Ramos (cell line): ENCODE results near the gene TALDO1.

Experiments used
- in situ Hi-C: fragments of 300-500 bp; cut with MboI; formaldehyde crosslinking; loops from one replicate; pipeline ENCODE4 v1.14.3; 2022; ENCODE audit warnings: low sequenced_read_pairs; ENCODE audit not compliant: unreplicated experiment

The TALDO1 gene

GRCh38 chr11:778976-779954 is 32.0 kb downstream of the TALDO1 start:
- in situ Hi-C loops: no loop called here

- in situ Hi-C loops: no loop called here
Measured at GRCh38 chr11:779955-780532, 32.8 kb downstream of the TALDO1 start.

DNA sequence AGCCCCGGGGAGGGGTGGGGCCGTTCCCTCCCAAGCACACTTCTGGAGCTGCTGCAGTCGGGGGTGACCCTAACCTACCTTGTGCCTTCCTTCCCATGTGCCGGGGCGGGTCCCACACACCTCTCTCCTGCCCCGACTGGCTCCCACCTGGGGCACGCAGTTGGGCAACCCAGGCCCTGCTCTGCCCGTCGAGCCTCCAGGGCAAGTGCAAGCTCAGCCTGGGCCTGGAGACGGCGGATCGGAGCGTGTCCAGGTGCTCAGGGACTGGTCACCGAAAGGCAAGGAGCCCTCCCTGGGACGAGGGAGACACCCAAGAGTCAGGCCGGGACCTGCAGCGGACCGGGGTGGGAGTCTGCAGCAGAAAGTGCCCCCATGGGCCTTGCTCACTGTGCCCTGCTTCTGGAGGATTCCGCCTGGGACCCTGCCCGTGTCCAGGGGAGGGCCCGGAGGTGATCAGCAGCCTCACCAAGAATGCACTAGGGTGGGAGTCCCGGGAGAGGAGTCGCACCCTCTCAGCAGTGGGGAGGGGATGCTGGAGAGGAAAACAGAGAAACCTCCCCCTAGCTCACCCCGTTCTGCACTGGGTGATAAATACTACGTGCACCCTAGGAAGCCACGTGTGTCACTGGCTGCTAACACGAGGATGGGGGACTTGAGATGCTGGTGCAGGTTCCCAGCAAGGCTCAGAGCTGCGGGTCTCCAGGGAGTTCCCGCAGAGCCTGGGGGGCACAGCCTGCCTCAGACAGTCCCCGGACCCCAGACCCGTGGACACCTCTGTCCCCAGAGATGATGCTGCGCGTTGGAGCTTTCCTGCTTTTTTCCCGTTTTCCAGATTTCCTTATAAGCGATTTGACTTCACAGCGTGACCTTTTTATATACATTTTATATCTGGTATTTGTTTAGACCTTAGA is 35.3 kb downstream of the TALDO1 start:
- in situ Hi-C loops: no loop called here

- in situ Hi-C loops: no loop called here
Measured at GRCh38 chr11:783581-784015, 36.3 kb downstream of the TALDO1 start.

GRCh38 chr11:786235-787083 is 39.2 kb downstream of the TALDO1 start:
- in situ Hi-C loops: no loop called here

- in situ Hi-C loops: no loop called here
Measured at GRCh38 chr11:787084-787675, 39.9 kb downstream of the TALDO1 start.

DNA sequence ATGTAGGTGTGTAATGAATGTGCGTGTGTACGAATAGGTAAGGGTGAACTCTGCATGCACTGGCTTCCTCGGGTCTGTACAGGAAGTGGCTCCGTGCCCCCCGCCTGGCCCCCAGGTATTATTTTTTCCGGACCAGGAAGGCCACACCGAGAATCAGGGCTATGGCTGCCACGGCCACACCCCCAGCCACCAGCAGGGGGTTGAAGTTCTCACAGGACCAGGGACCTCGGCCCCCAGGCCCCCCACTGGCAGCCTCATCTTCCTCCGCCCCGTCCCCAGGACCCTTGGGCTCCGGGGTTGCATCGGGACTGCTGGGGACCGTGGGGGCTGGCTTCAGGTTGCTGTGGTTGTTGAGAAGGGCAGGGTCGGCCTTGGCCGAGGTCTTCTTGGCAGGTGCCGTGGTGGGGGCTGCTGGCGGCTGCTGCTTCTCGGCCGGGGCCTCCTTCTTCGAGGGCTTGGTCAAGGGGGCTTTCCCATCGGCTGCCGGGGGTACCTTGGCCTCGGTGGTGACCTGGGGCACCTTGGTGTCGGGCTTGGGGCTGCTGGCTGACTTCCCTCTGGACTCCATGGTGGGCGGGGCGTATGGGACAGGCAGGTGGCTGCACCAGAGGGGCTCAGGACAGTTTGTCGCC is 40.9 kb downstream of the TALDO1 start:
- in situ Hi-C loops: no loop called here

GRCh38 chr11:788953-789940 is 42.0 kb downstream of the TALDO1 start:
- in situ Hi-C loops: no loop called here

DNA sequence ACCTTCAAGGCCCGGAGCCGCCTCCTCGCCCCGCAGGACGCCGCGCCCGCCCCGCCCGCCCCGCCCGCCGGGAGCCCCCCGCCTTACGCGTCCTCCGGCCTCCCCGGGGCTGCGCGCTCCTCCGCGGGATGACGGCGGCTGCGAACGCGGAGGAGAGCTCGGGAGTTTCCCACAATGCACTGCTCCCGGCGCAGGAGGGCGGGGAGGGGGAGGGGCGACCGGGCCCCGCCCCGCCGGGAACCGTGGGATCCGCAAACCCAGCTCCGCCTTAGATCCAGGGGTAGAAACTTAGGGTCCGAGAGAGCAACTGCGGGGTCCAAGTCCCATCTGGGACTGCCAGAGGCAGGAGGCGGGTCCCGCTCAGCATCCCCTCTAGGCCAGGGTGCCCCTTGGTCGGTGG is 42.7 kb downstream of the TALDO1 start, which contains the start of gene CEND1:
Gene CEND1, minus strand, starts transcription at position 148 of the 400 bp plus-strand sequence. CDS start 1,514 bp downstream, outside the sequence.
- in situ Hi-C loops: no loop called here

- in situ Hi-C loops: no loop called here
Measured at GRCh38 chr11:790721-791564, 43.7 kb downstream of the TALDO1 start.

DNA sequence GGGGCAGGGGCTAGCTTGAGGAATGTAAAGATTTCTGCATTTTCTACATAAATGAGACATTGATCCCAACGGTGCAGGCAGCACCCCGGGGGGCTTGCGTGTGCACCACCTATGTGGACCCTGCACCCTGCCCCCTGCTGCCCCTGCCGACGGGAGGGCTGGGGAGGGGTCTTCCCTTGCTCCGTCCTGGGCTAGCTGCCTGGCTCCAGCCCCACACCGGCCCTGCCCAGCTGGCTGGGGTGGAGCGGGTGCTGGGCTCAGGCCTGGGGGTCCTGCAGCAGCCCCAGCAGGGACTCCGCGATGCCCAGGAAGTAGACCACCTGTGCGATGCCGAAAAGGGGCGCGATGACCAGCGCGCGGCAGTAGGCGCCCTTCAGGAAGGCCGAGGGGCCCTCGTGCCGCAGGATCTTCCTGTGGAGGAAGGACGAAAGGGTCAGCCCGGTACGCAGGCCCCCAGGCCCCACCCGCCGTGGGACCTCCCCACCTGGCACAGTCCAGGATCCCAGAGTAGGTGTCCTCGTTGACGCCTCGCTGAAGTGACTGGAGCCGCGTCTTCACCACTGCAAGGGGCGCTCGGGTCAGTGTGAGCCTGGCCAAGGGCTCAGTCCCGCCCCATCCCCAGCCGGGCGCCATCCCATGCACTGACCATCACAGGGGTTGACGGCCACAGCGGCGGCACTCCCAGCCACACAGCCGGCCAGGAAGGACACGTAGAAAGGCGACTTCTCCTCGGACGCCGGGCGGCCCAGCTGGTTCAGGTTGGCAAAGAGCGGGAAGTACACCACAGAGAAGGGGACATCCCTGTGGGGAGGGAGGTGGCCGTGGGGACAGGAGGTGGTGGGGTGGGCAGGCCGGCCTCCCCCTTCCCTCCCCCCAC is 44.6 kb downstream of the TALDO1 start:
- in situ Hi-C loops: no loop called here

GRCh38 chr11:792535-792821 is 45.2 kb downstream of the TALDO1 start:
- in situ Hi-C loops: no loop called here

- in situ Hi-C loops: no loop called here
Measured at GRCh38 chr11:792873-793272, 45.6 kb downstream of the TALDO1 start.

GRCh38 chr11:793556-793955 is 46.3 kb downstream of the TALDO1 start:
- in situ Hi-C loops: no loop called here

DNA sequence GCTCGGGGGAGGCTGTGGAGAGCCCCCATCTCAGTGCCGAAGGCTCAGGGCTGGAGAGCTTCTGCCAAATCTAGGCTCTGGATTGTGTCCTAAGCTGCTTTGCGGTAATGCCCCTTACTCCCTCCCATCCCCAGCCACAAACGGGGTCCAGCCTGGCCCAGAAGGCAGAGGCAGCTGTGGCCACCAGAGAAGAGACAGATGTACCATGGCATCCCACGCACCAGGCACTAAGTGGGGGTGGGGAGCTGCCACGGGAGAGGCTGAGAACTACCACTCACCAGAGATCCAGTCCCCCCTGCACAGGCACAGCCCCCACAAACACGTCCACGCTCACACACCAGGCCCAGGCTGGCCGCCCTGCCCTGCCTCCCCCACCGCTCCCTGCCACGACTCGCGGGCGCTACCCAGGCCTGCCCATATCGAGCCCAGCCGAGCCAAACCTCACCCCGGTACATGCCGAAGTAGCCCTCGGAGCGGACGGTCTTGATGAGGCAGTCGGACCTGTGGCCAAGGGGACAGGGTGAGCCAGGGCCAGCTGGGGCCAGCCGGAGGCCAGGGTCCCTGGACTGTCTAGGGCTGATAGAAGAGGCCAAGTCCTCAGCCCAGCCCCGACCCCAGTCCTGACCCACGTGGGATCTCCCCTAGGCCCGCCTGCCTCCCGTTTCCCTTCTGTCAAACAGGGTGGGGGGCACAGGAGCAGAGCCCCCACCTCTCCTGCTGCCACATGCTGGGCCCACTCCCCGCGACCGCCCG is 46.9 kb downstream of the TALDO1 start:
- in situ Hi-C loops: no loop called here
